Muscle layer of duodenum (tissue), 2 donors: Measurements from ENCODE around the gene ACYP2.

ENCODE experiments used
- H3K27ac ChIP-seq: one replicate; pipeline ENCODE4 v1.7.0; 2013; ENCODE audit warnings: mild to moderate bottlenecking, low read length
- H3K27me3 ChIP-seq: one replicate; pipeline ENCODE4 v1.7.0; 2013; ENCODE audit warnings: low read depth, mild to moderate bottlenecking, control low read depth, low read length
- H3K36me3 ChIP-seq, 2 donors: one replicate each; pipeline ENCODE4 v1.7.0; 2013; ENCODE audit warnings: low read length in 2 of 2, control low read depth in 1 of 2, mild to moderate bottlenecking in 1 of 2; ENCODE audit not compliant: insufficient read depth in 2 of 2, control insufficient read depth in 1 of 2
- H3K4me1 ChIP-seq, 2 donors: one replicate each; pipeline ENCODE4 v1.7.0; 2013; ENCODE audit warnings: low read length in 2 of 2, mild to moderate bottlenecking in 2 of 2, control low read depth in 1 of 2, moderate library complexity in 1 of 2; ENCODE audit not compliant: insufficient read depth in 2 of 2, control insufficient read depth in 1 of 2
- H3K4me3 ChIP-seq, 2 donors: one replicate each; pipeline ENCODE4 v1.7.0; 2013; ENCODE audit warnings: low read length in 2 of 2, low read depth in 1 of 2, mild to moderate bottlenecking in 1 of 2
- H3K9me3 ChIP-seq, 2 donors: one replicate each; pipeline ENCODE4 v1.7.0; 2013; ENCODE audit warnings: low read length in 2 of 2, control low read depth in 1 of 2, mild to moderate bottlenecking in 1 of 2; ENCODE audit not compliant: control insufficient read depth in 1 of 2
- donor health status: healthy.

Gene ACYP2

DNA sequence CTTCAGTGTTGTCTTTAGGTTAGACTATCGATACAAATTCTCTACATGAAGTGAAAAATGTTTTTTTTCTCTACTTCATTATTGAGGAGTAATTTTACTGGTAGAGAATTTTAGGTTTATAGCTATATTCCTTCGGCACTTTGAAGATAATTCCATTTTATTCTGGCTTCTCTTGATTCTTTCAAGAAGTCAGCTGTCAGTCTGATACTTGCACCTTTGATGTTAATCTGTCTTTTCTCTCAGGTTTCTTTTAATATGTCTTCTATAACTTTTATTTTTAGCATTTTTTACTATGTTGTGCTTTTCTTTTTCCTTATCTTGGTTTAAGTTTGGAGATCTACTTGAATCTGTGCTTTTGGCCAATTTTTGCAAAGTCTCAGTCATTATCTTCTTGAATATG, 122.0 kb downstream of the ACYP2 start:
- H3K4me1 ChIP-seq: peaks cover 0 to 6% of the 10 kb centered on the region in 2 donors
- H3K27ac ChIP-seq: no peak overlapping the region
- H3K27me3 ChIP-seq: no peaks in the 10 kb centered on the region
- H3K9me3 ChIP-seq: peaks cover 3 to 4% of the 10 kb centered on the region in 2 donors
- H3K4me3 ChIP-seq: no peak overlapping the region
- no peaks in the 10 kb centered on the region for H3K36me3 ChIP-seq

DNA sequence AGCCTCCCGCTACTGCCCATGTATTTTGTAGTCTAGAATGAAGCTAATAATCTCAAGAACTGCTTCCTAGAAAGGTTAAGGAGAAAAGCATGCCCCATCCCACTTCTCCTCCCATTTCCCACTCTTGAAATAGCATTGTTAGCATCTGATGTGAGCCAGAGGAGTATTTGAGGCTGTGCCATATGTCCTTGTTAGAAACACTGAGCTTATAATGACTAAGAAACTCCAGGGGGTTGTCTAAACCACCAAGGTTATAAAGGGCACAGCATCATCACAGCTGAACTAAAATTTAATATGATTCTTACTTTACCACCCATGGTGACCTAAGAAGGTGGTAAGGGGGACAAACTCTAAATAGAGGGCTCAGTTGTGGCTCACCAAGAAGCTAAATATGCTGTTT, 124.0 kb downstream of the ACYP2 start:
- Histone ChIP-seq H3K4me1 (peaks cover 0 to 6% of the 10 kb centered on the region in 2 donors), H3K9me3 (peaks cover 0 to 4% of the 10 kb centered on the region in 2 donors), H3K27me3 (no peaks in the 10 kb centered on the region), H3K27ac (no peak overlapping the region), H3K36me3 (no peaks in the 10 kb centered on the region), H3K4me3 (no peak overlapping the region)

GRCh38 chr2:54240515-54241469, 125.4 kb downstream of the ACYP2 start:
- peaks cover 0 to 4% of the 10 kb centered on the region in 2 donors for H3K9me3 ChIP-seq
- H3K4me3 ChIP-seq: no peak overlapping the region
- H3K27me3 ChIP-seq: no peaks in the 10 kb centered on the region
- H3K4me1 ChIP-seq: peaks cover 0 to 6% of the 10 kb centered on the region in 2 donors
- no peak overlapping the region for H3K27ac ChIP-seq
- no peaks in the 10 kb centered on the region for H3K36me3 ChIP-seq

- H3K27me3 ChIP-seq: no peaks in the 10 kb centered on the region
- peaks cover 0 to 4% of the 10 kb centered on the region in 2 donors for H3K4me1 ChIP-seq
- H3K27ac ChIP-seq: no peak overlapping the region
Observed at GRCh38 chr2:54247115-54247514, 131.7 kb downstream of the ACYP2 start.

DNA sequence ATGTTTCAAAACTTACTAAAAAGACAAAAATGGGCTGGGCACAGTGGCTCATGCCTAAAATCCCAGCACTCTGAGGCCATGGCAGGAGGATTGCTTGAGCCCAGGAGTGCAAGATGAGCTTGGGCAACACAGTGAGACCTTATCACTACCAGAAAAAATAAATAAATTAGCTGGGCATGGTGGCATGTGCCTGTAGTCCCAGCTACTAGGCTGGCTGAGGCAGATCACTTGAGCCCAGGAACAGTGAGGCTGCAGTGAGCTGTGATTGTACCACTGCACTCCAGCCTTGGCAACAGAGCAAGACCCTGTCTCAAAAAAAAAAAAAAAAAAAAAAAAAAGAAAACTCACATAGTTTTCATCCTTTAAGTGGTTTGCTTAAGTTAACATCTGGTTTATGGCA, 134.2 kb downstream of the ACYP2 start:
- Histone ChIP-seq H3K9me3 (no peaks in the 10 kb centered on the region), H3K36me3 (no peaks in the 10 kb centered on the region), H3K4me1 (peaks cover 0 to 4% of the 10 kb centered on the region in 2 donors), H3K27me3 (no peaks in the 10 kb centered on the region), H3K4me3 (no peak overlapping the region), H3K27ac (no peak overlapping the region)

More at GRCh38 chr2:54247115-54247514, 131.7 kb downstream of the ACYP2 start:
- no peaks in the 10 kb centered on the region for H3K36me3 ChIP-seq
- H3K4me3 ChIP-seq: no peak overlapping the region
- no peaks in the 10 kb centered on the region for H3K9me3 ChIP-seq

DNA sequence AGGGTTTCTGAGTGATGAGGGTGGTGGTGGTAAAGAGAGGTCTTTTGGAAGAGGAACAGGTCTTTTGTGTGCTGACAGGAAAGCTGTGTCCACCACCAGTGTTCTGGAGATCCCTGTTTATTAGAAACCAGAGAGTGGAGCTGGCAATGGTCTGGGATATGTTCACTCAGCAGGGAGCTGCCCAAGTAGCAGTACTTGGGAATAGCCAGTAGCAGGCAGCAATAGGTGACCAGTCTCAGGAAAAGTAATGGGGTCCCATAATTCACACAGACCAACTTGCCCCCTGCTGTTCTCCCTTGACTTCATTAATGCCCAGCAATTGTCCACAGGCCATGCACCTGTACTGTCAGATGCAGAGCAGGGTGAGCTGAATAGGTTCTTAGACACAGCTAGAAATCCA, 138.8 kb downstream of the ACYP2 start:
- Histone ChIP-seq H3K4me3 (no peak overlapping the region), H3K27ac (no peak overlapping the region), H3K27me3 (no peaks in the 10 kb centered on the region), H3K36me3 (no peaks in the 10 kb centered on the region), H3K4me1 (no peaks in the 10 kb centered on the region), H3K9me3 (no peaks in the 10 kb centered on the region)

GRCh38 chr2:54255230-54256090, 140.0 kb downstream of the ACYP2 start:
- Histone ChIP-seq H3K27ac (no peak overlapping the region), H3K9me3 (no peaks in the 10 kb centered on the region), H3K4me1 (no peaks in the 10 kb centered on the region), H3K36me3 (no peaks in the 10 kb centered on the region), H3K4me3 (no peak overlapping the region), H3K27me3 (no peaks in the 10 kb centered on the region)

DNA sequence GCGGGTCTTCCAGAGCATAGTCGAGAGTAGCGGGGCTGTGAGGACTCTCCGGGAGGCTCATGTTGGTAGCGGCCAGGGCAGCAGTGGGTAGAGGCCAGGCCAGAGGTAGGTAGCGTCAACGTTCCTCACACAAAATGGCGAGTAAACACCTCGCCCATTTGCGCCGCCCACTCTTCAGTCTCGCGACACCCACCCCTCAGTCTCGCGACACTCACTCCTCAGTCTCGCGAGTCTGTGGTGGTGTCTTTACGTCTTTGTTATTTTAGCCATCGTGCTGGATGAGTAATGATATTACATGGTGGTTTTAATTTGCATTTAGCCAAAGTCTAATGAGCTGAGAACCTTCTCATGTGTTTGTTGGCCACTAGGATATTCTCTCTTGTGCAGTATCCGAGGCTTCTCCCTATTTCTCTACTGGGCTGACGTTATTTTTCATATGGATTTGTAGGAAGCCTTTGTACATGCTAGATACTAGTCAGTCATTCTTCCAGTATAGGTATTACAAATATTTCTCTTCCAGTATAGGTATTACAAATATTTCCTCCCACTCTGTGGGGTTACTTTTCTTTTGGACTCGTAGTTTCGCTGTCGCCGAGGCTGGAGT, 140.8 kb downstream of the ACYP2 start, which contains the start of gene TSPYL6:
Gene TSPYL6 (minus strand): TSS at position 139 of the 604 bp plus-strand sequence. CDS start 78 bp downstream, at position 61.
- H3K4me1 ChIP-seq: no peaks in the 10 kb centered on the region
- H3K27me3 ChIP-seq: no peaks in the 10 kb centered on the region
- no peaks in the 10 kb centered on the region for H3K9me3 ChIP-seq
- H3K36me3 ChIP-seq: no peaks in the 10 kb centered on the region
- no peak within 1 kb of the TSS for H3K4me3 ChIP-seq
- H3K27ac ChIP-seq: no peak within 1 kb of the TSS

DNA sequence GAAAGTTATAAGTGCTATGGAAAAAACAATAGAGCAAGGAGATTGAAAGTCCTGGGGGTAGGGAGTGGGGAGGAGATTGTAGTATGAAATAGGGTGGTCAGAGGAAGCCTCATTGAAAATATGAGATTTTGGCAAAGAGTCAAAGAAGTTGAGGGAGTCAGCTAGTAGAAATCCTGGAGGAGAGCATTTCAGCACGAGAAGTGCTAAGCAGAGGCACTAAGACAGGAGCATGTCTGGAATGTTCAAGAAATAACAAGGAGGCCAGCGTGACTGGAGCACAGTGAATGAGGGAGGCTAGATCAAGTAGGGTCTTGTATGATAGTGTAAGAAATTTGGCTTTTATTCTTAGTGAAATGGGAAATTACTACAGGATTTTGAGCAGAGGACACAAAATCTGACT, 142.8 kb downstream of the ACYP2 start:
- no peaks in the 10 kb centered on the region for H3K36me3 ChIP-seq
- no peak overlapping the region for H3K27ac ChIP-seq
- no peaks in the 10 kb centered on the region for H3K9me3 ChIP-seq
- H3K27me3 ChIP-seq: no peaks in the 10 kb centered on the region
- no peak overlapping the region for H3K4me3 ChIP-seq
- no peaks in the 10 kb centered on the region for H3K4me1 ChIP-seq

DNA sequence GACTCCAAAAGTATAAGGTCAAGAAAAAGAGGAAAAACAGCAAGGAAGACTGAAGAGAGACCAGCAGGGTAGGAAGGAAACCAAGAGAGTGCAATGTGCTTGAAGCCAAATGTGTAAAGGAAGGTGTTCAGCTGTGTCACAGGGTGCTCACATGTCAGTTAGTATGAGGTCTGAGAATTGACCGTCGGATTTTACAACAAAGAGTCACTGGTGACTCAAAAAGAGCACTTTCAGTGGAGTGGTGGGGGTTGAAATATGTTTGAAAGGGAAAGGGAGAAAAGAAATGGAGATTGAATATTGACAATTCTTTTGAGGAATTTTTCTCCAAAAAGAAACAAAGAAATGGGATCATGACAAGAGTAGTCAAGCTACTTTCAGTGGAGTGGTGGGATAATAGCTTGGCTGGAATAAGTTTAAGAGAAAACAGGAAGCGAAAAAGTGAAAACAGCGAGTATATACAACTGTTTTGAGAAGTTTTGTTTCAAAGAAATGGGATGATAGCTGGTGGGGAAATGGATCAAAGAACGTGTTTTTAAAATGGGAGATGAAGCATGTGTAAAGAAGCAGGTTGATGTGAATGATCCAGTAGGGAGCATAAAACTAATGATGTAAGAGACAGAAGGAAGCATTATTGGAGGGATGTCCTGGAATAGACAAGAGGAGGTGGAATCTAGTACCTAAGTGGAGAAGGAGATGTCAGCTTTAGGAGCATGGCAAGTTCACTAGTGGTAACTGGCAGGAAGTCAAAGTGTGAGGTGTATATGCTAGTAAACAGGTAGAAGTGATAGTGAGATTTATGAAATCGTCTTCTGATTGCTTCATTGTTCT, 144.2 kb downstream of the ACYP2 start:
- Histone ChIP-seq H3K4me3 (no peak overlapping the region), H3K9me3 (no peaks in the 10 kb centered on the region), H3K36me3 (no peaks in the 10 kb centered on the region), H3K27ac (no peak overlapping the region), H3K27me3 (no peaks in the 10 kb centered on the region), H3K4me1 (no peaks in the 10 kb centered on the region)
